HTERT RPE-1 (cell line): Measurements from ENCODE around the gene TEDC1.

Source experiments
- in situ Hi-C: fragments of 300-500 bp; cut with MboI; formaldehyde crosslinking; loops from 4 replicates; pipeline ENCODE4 v1.14.3; 2020; ENCODE audit warnings: low sequenced_read_pairs

The TEDC1 gene

GRCh38 chr14:105490572-105491365, at the start of gene TEDC1:
Gene TEDC1 (plus strand): TSS chr14:105491246. CDS start chr14:105491376, 130 bp downstream.
- in situ Hi-C loops: no loop called here

GRCh38 chr14:105442125-105442524, 48.9 kb upstream of the TEDC1 start:
- in situ Hi-C loops: no loop called here

DNA sequence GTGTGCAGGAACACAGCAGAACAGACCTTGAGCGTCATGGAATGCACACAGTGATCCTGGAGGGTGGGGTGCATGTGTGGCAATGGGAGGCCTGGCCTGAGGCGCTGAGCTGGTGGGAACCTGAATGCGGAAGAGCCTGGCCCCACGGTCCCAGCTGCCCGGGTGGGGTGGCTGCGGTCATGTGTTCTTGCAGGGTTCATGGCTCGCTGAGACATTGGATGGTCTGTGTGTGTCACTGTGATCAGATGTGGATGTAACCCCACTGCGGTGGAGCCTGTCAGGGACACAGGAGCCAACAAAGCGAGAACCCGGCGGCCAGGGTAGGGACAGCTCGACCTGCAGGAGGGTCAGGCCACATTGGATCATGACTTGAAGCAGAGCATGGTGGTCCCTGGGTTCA, 48.2 kb upstream of the TEDC1 start:
- in situ Hi-C loops: no loop called here

GRCh38 chr14:105444859-105445258, 46.2 kb upstream of the TEDC1 start:
- in situ Hi-C loops: no loop called here

- in situ Hi-C loops: no loop called here
Observed at GRCh38 chr14:105445290-105445689, 45.8 kb upstream of the TEDC1 start.

DNA sequence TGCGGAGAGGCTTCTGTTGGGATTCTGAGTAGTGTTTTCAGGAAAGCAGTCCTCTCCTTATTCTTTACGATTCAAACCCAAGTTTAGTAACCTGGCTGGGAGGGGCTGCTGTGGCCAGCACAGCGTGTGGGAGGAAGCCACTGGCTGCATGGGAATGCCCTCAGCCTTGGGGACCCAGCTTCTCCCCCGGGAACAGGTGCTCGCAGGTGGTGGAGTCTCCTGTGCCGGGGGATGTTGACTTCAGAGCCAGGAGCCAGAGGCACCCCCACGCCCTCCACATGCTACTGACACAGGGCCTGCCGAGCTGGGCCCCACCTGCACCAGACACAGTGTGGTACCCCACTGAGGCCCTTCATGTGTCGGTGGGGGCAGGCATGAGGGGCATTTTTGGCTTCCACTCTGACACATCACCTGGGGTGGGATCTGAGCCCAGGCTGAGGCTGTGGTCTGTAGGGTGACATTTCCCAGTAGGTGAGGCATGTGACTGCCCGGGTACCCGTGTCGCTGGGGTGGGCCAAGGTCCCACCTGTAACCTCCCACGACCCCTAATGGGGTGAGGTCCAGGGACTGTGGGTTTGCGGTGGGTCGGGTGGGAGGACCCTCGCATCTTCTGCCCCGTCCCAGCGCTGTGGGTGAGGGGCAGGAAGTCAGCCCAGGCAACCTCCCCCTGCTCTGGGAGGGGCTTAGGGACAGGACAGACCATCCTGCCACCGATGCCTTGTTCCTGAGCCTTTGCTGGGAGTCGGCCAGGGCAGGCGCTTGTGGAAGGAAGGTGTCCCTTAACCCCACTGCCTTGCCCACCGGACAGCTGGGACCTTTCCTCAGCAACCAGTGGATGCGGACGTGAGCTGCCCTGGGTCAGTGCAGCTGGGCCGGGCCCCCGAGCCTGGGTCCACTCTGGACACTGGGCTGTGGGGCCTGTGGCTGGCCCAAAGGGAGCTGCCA, 44.9 kb upstream of the TEDC1 start:
- in situ Hi-C loops: no loop called here

GRCh38 chr14:105446971-105447370, 44.1 kb upstream of the TEDC1 start:
- in situ Hi-C loops: no loop called here

DNA sequence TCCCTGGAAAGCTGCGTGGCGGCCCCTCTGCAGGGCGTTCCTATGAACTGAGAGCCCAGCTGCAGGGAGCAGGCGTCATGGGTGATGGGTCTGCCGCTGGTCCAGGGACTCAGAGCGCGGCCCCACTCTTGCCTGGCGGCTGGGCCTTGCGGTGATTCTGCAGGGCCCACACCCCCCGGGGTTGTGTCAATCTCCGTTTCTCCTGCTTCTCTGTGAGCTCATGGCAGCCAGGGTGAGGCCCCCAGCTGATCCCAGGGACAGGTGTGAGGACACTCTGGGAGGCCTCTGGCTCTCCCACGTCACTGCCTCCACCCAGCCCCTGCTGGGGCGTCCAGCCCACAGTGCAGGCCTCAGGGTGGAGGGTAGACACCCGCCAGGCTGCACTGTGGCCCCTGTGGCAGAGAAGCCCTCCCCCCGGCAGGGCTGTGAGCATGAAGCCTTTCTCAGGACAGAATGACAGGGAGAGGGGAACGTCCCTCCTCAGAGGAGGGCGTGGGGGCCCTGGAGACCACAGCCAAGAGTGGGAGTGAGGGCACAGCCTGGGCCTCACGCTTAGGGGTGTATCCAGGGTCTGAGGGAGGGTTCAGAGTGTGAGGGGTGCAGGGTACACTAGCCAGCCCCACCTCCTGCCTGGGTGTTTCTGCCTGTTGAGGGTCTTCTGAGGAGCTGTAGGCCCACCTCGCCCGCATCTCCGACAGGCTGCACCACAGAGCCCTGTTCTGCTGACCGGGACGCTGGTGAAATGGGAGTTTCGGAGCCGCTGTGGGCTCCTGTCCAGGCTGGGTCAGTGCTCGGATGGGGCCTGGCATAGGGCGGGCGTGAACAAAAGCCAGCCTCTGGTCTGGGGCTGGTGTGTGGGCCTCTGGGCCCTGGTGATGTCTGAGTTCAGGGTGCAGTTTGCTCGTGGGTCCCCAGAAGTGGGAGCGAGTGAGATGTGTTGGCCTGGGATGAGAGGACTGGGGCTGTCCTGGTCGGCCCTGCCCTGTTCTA, 43.1 kb upstream of the TEDC1 start:
- in situ Hi-C loops: no loop called here

- in situ Hi-C loops: no loop called here
Observed at GRCh38 chr14:105448706-105449111, 42.3 kb upstream of the TEDC1 start.

GRCh38 chr14:105449276-105450122, 41.5 kb upstream of the TEDC1 start:
- in situ Hi-C loops: no loop called here

DNA sequence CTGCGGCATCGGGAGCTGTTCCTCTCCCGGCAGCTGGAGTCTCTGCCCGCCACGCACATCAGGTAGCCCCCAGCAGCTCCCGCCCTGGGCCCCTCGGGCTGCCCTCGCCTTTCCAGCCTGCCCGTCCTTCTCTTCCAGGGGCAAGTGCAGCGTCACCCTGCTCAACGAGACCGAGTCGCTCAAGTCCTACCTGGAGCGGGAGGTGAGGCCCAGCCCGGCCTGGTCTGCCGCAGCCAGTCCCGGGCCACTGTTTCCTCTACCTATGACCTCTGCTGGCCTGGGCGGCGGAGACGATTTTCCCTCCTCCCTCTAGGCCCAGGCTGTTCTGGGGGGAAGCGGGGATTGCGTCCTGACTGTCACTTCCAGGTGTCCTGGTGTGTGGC, 40.9 kb upstream of the TEDC1 start:
- in situ Hi-C loops: no loop called here

DNA sequence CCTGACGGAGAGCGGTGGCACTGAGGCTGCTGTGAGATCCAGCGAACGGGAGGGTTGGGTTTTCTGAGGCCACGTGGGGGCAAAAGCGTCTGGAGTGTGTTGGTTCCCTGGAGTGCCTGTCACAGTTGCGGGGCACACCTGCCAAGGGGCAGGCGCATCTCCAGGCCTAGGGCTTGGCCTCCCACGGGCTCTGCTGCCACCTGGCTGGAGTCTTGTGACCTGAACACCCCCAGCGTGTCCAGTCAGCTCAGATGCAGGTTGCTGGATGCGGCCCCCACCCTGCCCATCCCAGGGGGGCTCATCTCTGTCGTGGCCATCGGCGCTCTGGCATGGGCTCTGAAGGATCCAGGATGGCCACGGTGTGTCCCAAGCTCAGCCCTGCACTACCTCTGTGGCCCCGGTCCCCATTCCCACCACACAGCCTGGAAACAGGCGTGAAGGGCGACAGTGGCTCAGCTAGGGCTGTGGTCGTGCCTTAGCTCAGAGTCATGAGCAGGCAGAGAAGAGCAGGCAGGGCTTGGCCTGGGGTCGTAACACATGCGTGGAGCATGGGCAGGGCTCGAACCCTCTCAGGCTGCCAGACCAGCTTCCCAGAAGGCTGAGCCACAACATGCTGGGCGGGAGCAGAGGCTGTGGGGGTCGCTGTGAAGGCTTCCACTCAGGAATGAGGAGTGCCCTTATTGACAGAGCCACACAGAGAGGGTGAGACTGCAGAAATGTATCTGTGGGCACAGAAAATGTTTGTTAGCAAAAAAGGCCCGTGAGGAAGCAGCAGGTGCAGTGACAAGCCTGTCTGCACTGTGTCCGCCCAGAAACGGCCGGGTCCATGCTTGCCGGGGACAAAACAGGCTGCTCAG, 40.0 kb upstream of the TEDC1 start:
- in situ Hi-C loops: no loop called here

DNA sequence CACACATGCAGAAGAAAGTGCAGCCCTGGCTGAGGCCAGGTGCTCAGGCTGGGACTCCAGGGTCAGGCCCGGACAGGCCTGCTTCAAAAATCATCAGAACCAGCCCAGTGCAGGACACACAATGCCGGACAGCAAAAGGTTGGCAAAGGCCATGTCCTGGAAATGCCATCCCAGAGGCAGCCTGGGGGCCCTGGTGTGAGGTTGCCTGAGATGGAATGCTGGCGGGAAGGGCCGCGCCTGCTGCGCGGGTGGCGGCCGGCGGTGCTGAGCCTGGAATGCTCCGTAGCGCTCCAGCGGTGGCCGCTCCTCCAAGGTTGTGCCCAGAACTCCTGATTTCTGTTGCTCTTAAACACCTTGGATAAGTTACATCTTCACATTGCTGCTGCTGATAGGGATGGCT, 38.1 kb upstream of the TEDC1 start:
- in situ Hi-C loops: no loop called here

DNA sequence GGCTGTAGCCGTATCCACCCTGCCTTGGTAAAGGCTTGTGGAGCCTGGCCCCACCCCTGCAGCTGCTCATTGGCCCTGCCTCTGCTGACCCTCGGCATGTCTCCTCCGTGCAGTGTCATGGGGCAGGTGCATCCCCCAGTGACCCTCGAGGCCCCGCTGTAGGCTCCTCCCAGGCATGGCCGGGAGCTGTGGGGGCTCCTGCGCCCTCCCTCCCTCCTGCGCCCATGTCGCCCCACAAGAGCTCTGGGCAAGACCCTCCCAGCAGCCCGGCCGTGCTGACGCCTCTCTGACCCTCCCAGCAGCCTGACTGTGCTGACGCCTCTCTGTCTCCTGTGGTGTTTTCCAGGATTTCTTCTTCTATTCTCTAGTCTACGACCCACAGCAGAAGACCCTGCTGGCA, 37.2 kb upstream of the TEDC1 start:
- in situ Hi-C loops: no loop called here

GRCh38 chr14:105455086-105455640, 35.9 kb upstream of the TEDC1 start:
- in situ Hi-C loops: no loop called here

DNA sequence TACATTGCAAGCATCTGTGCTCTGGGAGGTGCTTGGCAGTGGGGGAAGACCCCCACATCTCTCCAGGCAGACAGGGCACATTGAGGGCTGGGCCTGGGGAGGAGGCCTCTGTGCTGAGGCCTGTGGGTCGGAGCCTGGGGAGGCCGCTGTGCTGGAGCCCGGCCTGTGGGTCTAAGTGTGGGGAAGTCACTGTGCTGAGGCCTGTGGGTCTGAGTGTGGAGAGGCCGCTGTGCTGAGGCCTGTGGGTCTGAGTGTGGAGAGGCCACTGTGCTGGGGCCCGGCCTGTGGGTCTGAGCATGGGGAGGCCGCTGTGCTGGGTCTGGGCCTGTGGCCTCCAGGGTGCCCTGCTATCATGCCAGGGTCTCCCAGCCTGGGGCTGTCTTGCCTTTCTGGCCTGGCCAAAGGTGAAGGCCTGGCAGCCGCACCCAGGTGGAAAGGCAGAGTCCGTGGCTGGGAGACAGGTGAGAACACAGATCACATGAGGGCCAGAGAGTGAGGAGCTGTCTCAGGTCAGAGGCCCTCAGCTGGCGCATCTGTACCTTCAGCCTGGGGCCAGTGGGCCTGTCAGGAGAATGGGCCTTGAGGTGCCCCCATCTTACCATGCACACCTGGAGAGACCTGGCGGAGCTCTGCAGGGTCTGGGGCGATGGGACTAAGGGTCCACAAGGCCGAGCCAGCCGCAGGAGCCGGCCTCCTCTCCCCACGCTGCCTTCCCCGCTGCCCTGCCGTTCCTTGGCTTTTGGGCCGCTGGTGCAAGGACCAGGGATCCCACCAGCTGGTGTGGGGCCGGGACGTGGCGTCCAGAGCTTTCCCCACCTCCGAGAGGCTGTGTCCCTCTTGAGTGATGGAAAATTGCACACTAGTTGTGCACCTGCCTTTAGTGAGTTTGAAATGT, 35.0 kb upstream of the TEDC1 start:
- in situ Hi-C loops: no loop called here

- in situ Hi-C loops: no loop called here
Observed at GRCh38 chr14:105456736-105457617, 34.1 kb upstream of the TEDC1 start.
